GM18861 (cell line): Measurements from ENCODE around the gene GP1BB.
"Not testable (repeated sequence)": the region's sequence is repeated elsewhere in the genome, so short reads cannot be mapped to it uniquely, and the experiment has no call there.

Experiments used
- ATAC-seq: cut with Tn5 transposase; IDR thresholded peaks from one replicate; pipeline ENCODE4 v1.9.1; 2021; ENCODE audit not compliant: unreplicated experiment

GP1BB gene

DNA sequence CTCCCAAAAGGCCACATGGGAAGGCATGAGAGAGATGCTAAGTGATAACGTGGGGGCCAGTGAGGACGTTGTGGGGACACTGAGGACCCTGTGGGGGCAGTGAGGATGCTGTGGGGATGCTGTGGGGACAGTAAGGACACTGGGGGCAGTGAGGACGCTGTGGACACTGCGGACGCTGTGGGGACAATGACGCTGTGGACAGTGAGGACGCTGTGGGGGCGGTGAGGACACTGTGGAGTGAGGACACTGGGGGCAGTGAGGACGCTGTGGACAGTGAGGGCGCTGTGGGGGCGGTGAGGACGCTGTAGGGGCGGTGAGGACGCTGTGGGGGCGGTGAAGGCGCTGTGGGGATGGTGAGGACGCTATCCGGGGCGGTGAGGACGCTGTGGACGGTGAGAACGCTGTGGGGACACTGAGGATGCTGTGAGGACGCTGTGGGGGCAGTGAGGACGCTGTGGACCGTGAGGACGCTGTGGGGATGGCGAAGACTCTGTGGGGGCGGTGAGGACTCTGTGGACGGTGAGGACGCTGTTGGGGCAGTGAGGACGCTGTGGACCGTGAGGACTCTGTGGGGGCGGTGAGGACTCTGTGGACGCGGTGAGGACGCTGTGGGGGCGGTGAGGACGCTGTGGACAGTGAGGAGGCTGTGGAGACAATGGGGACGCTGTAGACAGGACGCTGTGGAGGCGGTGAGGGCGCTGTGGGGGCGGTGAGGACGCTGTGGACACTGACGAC is 1.8 kb downstream of the GP1BB start:
- ATAC-seq = no peak

DNA sequence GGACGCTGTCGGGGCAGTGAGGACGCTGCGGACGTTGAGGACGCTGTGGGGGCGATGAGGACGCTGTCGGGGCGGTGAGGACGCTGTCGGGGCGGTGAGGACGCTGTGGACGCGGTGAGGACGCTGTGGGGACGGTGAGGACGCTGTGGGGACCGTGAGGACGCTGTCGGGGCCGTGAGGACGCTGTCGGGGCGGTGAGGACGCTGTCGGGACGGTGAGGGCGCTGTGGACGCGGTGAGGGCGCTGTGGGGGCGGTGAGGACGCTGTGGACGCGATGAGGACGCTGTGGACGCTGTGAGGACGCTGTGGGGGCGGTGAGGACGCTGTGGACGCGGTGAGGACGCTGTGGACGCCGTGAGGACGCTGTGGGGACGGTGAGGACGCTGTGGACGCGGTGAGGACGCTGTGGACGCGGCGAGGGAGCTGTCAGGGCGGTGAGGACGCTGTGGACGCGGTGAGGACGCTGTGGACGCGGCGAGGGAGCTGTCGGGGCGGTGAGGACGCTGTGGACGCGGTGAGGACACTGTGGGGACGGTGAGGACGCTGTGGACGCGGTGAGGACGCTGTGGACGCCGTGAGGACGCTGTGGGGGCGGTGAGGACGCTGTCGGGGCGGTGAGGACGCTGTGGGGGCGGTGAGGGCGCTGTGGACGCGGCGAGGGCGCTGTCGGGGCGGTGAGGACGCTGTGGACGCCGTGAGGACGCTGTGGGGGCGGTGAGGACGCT is 2.9 kb downstream of the GP1BB start:
- not testable (repeated sequence) for ATAC-seq

DNA sequence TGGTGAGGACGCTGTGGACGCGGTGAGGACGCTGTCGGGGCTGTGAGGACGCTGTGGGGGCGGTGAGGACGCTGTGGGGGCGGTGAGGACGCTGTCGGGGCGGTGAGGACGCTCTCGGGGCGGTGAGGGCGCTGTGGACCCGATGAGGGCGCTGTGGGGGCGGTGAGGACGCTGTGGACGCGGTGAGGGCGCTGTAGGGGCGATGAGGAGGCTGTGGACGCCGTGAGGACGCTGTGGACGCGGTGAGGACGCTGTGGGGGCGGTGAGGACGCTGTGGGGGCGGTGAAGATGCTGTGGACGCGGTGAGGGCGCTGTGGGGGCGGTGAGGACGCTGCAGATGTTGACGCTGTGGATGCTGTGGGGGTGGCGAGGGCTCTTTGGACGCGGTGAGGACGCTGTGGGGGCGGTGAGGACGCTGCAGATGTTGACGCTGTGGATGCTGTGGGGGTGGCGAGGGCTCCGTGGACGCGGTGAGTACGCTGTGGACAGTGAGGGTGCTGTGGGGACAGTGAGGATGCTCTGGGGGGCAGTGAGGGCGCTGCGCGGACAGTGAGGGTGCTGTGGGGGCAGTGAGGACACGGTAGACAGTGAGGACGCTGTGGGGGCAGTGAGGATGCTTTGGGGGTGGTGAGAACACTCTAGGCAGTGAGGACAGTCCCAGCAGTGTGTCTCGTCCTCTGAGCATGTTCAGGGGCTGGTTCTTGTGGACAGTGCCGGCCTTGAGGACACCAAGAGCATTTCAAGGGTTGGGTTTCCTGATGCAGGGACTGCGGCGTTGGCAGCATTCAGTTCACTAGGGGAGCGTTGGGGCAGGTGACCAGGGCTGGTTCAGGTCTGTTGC is 4.2 kb downstream of the GP1BB start:
- no peak for ATAC-seq

DNA sequence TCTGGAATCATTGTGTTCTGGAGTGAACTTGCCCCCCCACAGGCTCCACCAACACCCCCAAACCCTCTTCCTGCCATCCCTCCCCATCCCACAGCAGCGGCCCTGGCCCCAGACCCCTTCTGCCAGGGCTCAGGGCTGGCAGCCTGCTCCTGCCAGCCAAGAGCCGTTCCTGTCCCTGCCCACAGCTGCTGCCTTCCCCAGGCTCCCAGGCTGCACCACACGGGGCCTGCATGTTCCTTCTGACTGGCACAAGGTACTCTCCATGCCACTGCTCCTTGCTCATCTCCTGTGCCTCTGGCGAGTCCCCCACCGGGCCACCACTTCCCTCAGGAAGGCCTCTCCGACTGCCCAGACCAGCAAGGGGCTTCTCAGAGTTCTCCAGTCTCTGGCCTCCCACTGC is 4.9 kb downstream of the GP1BB start:
- ATAC-seq = no peak

- no peak for ATAC-seq
Measured at GRCh38 chr22:19728836-19729235, 5.5 kb downstream of the GP1BB start.

DNA sequence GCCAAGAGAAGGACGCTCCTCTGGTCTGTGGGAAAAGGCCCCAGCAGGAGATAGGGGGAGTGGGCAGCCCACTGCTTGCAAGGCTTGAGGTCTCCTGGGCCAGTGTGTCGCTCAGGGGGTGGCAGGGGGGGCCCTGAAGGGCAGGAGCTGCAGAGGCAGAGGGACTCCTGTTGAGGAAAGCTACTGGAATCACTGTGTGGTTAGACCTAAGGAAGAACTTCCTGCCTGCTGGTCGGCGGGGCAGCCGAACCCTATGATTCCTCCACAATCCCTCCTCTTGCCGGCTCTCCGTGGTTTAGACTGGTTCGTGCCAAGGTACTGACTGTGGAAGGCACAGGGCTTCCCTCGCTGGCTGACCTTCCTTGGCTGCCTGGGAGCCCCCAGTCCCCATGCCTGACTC is 6.2 kb downstream of the GP1BB start:
- ATAC-seq = no peak

- no peak for ATAC-seq
Measured at GRCh38 chr22:19730198-19730597, 6.9 kb downstream of the GP1BB start.

DNA sequence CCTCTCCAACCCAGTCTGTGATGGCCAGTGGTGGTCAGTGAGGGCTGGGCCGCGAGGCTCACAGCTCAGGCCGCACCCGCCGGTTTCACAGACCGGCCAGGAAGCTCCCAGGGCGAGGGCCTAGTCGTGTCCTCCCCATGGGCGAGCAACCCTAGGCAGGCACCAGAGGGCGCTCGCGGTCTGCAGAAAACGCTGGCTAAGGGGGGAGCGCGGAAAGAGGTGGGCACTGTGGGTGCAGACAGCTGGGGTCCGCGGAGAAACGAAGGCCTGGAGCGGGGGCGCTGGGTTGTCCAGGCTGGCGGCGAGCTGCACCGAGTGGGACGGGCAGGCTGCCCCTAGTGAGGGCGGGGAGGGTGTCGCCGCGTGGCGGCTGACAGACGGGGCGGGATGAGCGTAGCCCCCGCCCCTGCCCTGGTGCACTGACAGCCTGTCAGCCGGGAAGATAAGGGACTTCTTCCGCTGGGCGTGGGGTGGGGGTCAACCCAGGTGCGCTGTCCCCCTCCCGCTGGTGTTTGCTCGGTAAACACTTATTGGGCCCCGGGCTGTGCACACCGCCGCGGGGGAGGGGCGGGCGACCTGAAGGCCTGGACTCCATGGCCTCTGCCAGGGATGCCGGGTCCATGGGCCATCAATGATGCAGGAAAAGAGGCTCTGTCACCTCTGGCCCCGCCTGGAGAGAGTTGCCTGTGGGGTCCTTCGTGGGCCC is 7.5 kb downstream of the GP1BB start:
- no peak for ATAC-seq

DNA sequence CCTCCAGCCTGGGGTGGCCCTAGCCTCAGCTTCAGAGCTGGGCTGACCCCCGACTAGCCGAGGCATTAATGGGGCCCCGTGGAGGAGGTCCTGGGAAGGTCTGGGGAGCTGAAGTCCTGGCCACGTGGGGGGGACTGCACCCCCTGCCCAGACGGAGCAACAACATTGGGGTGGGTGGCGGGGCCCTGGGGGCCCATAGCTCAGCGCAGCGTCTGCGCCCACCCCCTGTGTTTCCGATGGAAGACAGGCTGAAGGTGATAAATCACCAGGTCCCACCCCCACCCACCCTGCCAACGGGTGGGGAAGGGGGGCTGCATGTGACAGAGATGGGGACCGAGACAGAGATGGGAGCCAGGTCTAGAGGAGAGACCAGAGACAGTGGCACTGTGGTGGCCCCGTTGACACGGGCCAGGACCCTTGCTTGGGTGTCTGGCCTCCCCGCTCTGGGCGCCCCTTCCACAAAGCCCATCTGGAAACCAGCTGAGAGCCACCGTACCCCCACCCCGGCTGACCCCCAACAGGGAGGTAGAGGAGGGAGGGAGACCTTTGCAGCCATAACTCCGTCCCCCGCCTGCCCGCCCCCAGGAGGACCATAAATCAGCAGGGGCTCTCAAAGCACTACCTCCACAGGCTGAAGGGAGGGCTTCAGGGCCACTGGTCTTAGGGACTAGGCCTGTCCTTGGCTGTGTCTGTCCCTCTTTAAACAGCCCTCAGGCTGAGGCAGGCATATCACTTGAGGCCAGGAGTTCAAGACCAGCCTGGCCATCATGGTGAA is 8.2 kb downstream of the GP1BB start:
- ATAC-seq = no peak

DNA sequence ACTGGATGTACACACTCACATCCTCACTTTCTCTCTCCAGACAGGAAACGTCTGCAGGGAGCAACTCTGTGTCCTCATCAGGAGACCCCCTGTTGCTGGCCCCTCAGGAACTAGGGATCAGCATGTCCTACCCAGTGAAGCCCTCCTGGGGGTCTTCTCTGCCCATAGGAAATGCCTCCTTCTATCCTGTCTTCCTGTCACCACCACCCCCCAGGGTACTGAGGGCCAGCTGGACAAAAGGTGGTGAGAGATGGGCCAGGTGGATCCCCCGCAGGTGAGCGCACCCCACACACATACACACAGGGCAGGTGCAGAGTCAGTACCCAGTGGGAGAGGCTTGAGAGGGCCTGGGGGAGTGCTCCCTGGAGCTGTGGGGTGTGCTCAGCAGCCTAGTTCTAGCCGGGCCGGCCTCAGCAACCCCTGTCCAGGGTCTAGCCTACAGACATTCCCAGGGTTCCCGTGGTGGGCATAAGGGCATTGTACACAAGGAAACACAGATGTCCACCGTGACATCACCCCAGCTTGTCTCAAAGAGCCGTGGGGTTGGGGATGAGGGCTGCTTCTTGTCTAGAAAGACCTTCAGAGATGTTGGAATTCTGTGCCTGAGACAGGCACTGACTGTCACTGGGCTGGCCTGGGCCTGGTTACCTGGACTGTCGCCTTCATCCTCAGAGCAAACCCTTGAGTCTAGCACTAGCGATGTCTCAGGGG is 9.2 kb downstream of the GP1BB start:
- no peak for ATAC-seq

- ATAC-seq = no peak
Measured at GRCh38 chr22:19733755-19734154, 10.4 kb downstream of the GP1BB start.

GRCh38 chr22:19734163-19734562 is 10.8 kb downstream of the GP1BB start:
- no peak for ATAC-seq

DNA sequence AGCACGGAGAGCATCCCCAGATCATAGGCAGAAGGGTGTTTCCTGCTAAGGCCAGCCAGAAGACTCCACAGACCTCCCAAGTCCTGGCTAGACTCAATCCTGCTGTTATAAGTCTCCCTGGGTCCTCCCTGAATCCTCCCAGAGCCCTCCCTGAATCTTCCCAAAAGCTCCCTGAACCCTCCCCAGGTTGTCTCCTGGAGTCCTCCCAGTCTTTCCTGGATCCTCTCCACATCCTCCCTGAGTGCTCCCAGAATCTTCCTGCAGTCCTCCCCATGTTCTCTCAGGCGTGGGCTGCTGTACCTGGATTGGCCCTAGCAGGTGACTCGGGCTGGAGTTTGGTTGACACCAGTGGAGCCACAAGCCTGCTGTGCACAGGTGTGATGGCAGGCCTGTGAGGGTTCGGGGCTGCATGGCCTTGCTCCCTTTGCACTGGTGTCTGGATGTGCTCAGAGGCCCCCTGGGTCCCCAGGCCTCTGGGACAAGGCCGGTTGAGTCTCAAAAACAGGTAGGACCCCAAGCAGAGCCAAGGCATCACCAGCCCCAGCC is 11.6 kb downstream of the GP1BB start:
- no peak for ATAC-seq

DNA sequence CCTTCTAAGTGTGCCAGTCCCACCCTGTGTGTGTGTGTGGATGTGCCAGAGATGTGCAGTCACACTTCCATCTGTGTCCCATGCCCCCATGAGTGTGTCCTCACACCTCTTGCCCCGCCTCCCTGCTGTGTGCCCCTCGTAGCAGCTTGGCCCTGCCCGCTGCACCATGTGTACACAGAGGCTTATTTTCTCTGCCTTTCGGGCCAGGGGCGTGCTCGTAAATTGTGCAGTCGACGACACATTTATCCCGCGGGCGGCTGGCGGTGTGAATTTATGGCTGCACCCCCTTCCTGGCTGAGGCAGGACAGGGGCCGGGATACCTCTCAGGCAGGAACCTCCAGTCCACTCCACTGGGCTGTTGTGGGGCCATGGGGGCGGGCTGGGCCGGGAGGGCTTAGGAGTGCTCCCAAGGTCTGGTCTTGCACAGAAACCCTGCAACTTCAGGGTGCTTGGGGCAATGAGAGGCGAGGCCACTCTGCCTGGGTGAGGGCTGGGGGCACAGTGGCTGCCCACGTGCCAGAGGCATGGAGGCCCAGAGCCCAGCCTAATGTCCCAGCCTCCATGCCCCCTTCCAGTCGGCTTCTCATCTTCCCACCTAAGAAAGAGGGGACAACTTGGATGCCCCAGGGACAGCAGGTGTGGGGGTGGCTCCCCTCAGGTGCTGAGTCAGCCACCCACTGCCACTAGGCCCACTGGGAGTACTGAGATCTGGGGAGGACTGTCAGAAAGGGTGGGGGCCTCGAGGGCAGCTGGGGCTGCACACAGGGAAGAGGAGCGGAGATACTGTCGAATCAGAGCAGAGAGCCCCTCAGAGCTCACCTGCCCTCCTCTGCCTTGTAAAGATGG is 12.5 kb downstream of the GP1BB start:
- no peak for ATAC-seq

GRCh38 chr22:19737846-19738663 is 14.7 kb downstream of the GP1BB start:
- no peak for ATAC-seq

DNA sequence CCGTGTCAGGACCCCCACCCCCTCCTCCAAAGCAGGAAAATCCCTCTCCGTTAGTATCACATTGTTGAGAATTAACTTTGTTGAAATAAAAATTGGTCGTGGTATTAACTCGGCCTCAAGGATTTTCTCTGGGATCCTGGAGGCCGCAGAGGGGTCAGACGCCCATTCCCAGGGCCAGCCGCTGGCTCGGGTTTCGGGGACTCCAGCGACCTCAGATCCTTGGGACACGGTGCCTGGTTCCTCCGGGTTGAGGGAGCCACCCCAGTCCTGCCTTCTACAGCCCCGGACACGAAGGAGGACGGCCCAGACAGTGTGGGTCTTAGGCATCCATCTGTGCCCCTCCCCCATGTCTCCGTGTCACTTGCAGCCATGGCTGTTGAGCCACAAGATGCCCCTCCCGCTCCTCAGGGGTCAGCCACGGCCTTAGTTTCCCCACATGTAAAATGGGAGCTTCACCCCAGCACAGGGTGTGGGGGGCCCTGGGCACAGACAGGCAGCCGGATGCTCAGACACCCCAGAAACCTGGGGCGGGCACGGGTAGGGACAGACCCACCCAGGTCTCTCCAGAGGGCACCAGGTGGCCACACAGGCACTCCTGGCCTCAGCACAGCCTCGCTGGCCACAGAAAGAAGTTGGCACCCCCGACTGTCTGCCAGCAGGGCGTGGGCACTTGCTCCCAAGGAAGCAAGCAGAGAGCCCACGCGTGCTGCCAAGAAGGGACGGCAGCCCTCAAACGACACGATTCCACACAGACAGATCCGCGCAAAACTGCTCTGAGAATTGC is 15.5 kb downstream of the GP1BB start:
- ATAC-seq = no peak

DNA sequence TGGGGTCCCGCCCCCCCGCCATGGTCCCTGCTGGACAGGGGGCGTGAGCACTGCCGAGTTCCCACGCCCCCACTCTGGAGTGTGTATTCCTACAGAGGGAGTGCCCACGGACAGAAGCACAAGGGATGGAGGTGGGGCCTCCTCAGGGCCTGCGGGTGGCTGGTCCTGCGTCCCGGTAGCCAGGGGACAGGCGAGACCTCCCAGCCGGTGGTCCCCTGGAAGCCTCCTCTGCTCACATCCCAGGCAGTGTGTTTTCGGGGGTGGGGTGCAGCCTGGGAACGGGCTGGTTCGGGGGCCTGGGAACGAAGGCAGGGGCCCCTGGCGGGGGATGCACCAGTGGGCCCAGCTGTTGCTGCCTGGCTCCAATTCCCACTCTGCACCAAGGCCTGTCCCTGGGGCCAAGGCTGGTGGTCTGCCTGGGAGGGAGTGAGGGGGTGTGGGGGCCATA is 16.1 kb downstream of the GP1BB start:
- ATAC-seq = no peak
